ENCODE measurements around the gene PDE4D.
"Not testable (repeated sequence)": the region's sequence is repeated elsewhere in the genome, so short reads cannot be mapped to it uniquely, and the experiment has no call there.

PDE4D gene

GRCh38 chr5:59071755-59072549 lies 821.6 kb downstream of the PDE4D start:
- in situ Hi-C loops (cut with MboI; ENCODE audit: low sequenced_read_pairs): no loop called here

- in situ Hi-C loops (cut with MboI; ENCODE audit: low sequenced_read_pairs): no loop called here
These were observed 824.0 kb downstream of the PDE4D start for GRCh38 chr5:59069438-59070079.

GRCh38 chr5:59067956-59068656 lies 825.4 kb downstream of the PDE4D start:
- in situ Hi-C loops (cut with MboI; ENCODE audit: low sequenced_read_pairs): no loop called here

- in situ Hi-C loops (cut with MboI; ENCODE audit: low sequenced_read_pairs): no loop called here
These were observed 827.0 kb downstream of the PDE4D start for GRCh38 chr5:59066367-59067163.

GRCh38 chr5:59065554-59065953 lies 828.0 kb downstream of the PDE4D start:
- in situ Hi-C loops (cut with MboI; ENCODE audit: low sequenced_read_pairs): no loop called here

- in situ Hi-C loops (cut with MboI; ENCODE audit: low sequenced_read_pairs): no loop called here
These were observed 829.2 kb downstream of the PDE4D start for GRCh38 chr5:59064293-59064692.

GRCh38 chr5:59062986-59063683 lies 830.4 kb downstream of the PDE4D start:
- in situ Hi-C loops (cut with MboI; ENCODE audit: low sequenced_read_pairs): no loop called here

- in situ Hi-C loops (cut with MboI; ENCODE audit: low sequenced_read_pairs): no loop called here
These were observed 832.1 kb downstream of the PDE4D start for GRCh38 chr5:59061377-59061776.

GRCh38 chr5:59058969-59059687 lies 834.4 kb downstream of the PDE4D start:
- in situ Hi-C loops (cut with MboI; ENCODE audit: low sequenced_read_pairs): no loop called here

- in situ Hi-C loops (cut with MboI; ENCODE audit: low sequenced_read_pairs): no loop called here
These were observed 835.3 kb downstream of the PDE4D start for GRCh38 chr5:59058237-59058636.

- in situ Hi-C loops (cut with MboI; ENCODE audit: low sequenced_read_pairs): not testable (repeated sequence)
These were observed 836.9 kb downstream of the PDE4D start for GRCh38 chr5:59056599-59056998.

GRCh38 chr5:59055745-59056448 lies 837.6 kb downstream of the PDE4D start:
- in situ Hi-C loops (cut with MboI; ENCODE audit: low sequenced_read_pairs): no loop called here

GRCh38 chr5:59054963-59055528 lies 838.5 kb downstream of the PDE4D start:
- in situ Hi-C loops (cut with MboI; ENCODE audit: low sequenced_read_pairs): no loop called here

GRCh38 chr5:59051951-59052350 lies 841.6 kb downstream of the PDE4D start:
- in situ Hi-C loops (cut with MboI; ENCODE audit: low sequenced_read_pairs): no loop called here

GRCh38 chr5:59049095-59049494 lies 844.4 kb downstream of the PDE4D start:
- in situ Hi-C loops (cut with MboI; ENCODE audit: low sequenced_read_pairs): no loop called here

- in situ Hi-C loops (cut with MboI; ENCODE audit: low sequenced_read_pairs): no loop called here
These were observed 851.1 kb downstream of the PDE4D start for GRCh38 chr5:59042201-59043055.

- in situ Hi-C loops (cut with MboI; ENCODE audit: low sequenced_read_pairs): no loop called here
These were observed 852.2 kb downstream of the PDE4D start for GRCh38 chr5:59041355-59041754.

GRCh38 chr5:59040804-59041201 lies 852.7 kb downstream of the PDE4D start:
- in situ Hi-C loops (cut with MboI; ENCODE audit: low sequenced_read_pairs): no loop called here

Data from hTERT RPE-1 (cell line).